ENCODE measurements around the gene CELF4.

DNA sequence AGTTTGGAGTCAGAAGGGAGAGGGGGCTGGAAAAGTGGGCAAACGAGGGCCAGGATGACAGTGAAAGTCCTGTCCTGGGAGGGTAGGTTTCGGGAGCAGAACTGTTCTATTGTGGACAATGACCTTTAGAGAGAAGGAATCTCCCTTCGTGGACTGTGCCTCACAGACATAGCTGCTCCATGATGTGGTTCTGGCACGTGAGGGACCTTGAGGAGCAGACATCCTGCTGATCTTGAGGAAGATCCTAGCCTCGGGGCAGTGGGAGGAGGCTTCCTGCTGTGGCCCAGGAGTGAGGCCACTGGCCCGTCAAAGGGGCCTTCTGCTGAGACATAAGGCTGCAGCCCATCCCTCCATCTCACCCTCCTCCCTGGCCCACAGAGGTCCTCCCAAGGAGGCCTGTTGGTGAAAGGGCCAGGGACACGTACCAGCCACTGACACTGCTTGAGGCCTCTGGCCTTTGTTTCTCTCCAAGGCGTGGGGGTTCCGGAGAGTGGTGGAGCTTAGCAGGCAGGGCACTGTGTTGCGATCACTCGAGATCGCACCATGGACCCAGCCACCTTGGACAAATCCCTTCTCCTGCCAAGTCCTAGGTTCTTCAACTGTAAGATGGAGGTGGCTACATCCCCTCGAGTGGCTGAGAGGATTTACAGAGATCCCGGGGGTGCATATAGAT lies 167.2 kb downstream of the CELF4 start:
- TF ChIP-seq, protein P1, sequence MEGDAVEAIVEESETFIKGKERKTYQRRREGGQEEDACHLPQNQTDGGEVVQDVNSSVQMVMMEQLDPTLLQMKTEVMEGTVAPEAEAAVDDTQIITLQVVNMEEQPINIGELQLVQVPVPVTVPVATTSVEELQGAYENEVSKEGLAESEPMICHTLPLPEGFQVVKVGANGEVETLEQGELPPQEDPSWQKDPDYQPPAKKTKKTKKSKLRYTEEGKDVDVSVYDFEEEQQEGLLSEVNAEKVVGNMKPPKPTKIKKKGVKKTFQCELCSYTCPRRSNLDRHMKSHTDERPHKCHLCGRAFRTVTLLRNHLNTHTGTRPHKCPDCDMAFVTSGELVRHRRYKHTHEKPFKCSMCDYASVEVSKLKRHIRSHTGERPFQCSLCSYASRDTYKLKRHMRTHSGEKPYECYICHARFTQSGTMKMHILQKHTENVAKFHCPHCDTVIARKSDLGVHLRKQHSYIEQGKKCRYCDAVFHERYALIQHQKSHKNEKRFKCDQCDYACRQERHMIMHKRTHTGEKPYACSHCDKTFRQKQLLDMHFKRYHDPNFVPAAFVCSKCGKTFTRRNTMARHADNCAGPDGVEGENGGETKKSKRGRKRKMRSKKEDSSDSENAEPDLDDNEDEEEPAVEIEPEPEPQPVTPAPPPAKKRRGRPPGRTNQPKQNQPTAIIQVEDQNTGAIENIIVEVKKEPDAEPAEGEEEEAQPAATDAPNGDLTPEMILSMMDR (IDR thresholded peaks at IDR 0.05), result no peak
- TF ChIP-seq POLR2AphosphoS5 (IDR thresholded peaks at IDR 0.05) (no peak), POLR2A (IDR thresholded peaks at IDR 0.05) (no peak)

Measured in breast epithelium (tissue), 3 donors.